ENCODE results near the gene RAB20. TPM values are rescaled to one million over a fixed set of nuclear protein-coding genes. Genes with fewer than 3 reads are reported as not detected.
"Not testable (repeated sequence)": the region's sequence is repeated elsewhere in the genome, so short reads cannot be mapped to it uniquely, and the experiment has no call there.

The RAB20 gene
- 10 to 100 TPM; 22.1 to 82.3 (median 31.2) TPM for polyA plus RNA-seq

DNA sequence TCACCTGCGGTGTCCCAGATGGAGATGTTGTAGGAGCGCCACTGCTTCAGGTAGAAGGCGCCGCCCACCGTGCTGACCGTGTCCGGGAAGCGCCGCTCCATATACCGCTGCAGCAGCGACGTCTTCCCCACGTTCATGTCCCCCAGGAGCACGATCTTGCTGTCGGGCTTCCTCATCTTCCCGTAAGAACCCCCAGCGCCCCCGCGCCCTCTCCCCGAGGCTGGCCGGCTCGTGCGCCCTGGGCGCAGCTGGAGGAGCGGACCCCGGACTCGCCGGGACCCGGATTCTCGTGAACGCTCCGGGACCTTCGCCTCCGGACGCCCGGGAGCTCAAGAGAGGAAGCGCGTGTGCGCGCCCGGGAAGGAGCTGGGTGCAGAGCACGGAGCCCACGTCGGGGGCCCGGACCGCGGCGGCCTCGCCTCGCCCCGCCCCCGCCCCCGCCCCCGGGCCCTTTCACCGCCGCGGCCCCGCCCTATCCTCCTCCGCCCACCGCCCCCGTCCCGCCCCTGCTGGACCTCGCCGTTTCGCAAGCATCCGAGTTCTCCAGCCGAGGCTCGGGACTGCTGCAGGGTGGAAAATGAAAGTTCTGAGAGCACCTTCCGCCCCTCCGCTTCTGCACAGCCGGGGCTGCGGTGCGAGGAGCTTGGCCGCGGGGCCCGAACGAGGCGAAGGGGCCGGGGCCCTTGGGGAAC, at the start of gene RAB20:
TSS of gene RAB20 (minus strand) at position 379 of the 692 bp plus-strand sequence. CDS start at position 176, 203 bp downstream.
- peak within 1 kb of the TSS; percentile 41 for H3K27ac ChIP-seq (ENCODE audit: low read depth, low read length)
- 0 to 1% (median 0%) methylated on average over 60 to 74 of the region's 79 CpGs for WGBS, 3 donors

DNA sequence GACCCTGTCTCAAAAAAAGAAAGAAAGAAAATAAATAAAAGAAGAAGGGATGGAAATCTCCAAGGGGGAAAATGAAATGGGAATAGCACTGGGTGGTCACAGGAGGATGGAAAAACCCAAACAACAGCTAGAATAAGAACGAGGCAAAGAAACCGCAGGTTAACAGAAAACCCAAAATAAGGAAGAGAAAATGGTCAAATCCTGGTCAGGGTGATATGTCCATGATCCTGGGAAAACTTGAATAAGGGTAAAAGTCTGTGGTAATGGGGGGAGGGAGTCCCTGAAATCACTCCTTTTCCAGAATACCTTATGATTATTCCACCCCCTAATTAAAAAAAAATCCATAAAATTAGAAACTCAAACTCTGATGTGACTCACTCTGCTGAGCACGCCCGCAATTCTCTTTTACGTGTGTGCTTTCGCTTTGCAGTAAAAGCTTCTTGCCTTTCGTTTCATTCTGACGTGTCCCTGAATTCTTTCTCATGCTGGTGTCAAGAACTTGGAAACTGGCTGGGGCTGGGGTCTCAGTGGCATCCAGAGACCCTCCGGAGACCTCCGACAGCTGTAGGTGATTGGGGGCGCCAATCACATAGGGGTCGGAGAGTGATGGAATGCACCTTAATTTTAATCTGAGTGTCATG, 49.6 kb upstream of the RAB20 start:
- WGBS, 3 donors = 83 to 87% (median 84%) methylated on average over 12 of the region's 12 CpGs

GRCh38 chr13:110607675-110608224, 46.2 kb upstream of the RAB20 start:
- H3K27ac ChIP-seq (ENCODE audit: low read depth, low read length) = no peak overlapping the region
- WGBS, 3 donors = 53 to 81% (median 70%) methylated on average over 3 of the region's 3 CpGs

More for the DNA sequence above, 49.6 kb upstream of the RAB20 start:
- no peak overlapping the region for H3K27ac ChIP-seq (ENCODE audit: low read depth, low read length)

DNA sequence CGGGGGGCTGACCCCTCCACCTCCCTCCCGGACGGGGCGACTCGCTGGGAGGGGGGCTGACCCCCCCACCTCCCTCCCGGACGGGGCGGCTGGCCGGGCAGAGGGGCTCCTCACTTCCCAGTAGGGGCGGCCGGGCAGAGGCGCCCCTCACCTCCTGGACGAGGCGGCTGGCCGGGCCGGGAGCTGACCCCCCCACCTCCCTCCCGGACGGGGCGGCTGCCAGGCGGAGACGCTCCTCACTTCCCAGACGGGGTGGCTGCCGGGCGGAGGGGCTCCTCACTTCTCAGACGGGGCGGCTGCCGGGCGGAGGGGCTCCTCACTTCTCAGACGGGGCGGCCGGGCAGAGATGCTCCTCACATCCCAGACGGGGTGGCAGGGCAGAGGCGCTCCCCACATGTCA, 44.8 kb upstream of the RAB20 start:
- WGBS, 3 donors = 81 to 96% (median 93%) methylated on average over 6 to 27 of the region's 33 CpGs
- H3K27ac ChIP-seq (ENCODE audit: low read depth, low read length) = not testable (repeated sequence)

DNA sequence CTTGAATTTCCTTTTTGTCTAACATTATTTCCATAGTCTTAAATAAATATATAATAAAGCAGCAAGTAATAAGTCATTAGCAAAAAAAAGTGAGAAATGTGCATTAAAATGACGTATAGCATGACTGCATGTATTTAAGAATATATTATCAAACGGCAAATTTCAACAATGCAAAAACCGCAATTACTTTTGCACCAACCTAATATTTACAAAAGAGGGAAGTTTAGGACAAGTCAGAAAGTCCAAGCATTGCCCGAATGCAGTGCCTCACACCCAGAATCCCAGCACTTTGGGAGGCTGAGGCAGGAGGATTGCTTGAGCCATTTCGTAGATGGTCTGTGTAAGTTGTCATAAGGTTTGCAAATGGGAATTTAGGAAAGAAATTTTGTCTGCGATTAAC, 43.6 kb upstream of the RAB20 start:
- WGBS, 3 donors = 91 to 93% (median 93%) methylated on average over 6 of the region's 6 CpGs
- no peak overlapping the region for H3K27ac ChIP-seq (ENCODE audit: low read depth, low read length)

GRCh38 chr13:110600980-110601379, 39.5 kb upstream of the RAB20 start:
- 86 to 87% (median 86%) methylated on average over 4 of the region's 4 CpGs for WGBS, 3 donors

DNA sequence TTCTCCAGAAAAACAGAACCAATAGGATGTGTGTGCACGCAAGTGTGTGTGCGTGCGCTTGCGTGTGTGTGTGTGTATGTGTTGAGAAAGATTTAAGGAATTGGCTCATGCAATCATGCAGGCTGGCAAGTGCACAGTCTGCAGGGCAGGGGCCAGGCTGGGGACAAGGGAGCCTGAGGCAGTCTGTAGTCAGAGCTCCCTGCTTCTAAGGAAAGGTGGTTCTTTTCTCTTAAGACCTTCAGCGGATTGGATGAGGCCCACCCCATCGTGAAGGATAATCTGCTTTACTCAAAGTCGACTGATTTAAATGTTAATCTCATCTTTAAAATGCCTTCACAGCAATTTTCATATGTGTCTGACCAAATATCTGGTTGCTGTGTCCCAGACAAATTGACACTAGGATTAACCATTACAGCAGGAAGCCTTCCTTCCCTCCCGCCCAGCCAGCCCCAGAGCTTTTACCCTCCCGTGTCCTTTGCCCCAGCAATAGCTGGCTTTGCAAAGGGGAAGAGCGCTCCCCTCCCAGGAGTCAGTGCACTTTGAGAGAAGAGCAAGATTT, 38.8 kb upstream of the RAB20 start:
- WGBS, 3 donors = 78 to 84% (median 83%) methylated on average over 10 of the region's 10 CpGs
- no peak overlapping the region for H3K27ac ChIP-seq (ENCODE audit: low read depth, low read length)

More at GRCh38 chr13:110600980-110601379, 39.5 kb upstream of the RAB20 start:
- H3K27ac ChIP-seq (ENCODE audit: low read depth, low read length) = no peak overlapping the region

GRCh38 chr13:110597041-110597689, 35.6 kb upstream of the RAB20 start:
- 62 to 75% (median 70%) methylated on average over 16 of the region's 16 CpGs for WGBS, 3 donors
- no peak overlapping the region for H3K27ac ChIP-seq (ENCODE audit: low read depth, low read length)

GRCh38 chr13:110593430-110594130, 32.1 kb upstream of the RAB20 start:
- WGBS, 3 donors = 39 to 45% (median 43%) methylated on average over 6 of the region's 6 CpGs
- no peak overlapping the region for H3K27ac ChIP-seq (ENCODE audit: low read depth, low read length)

- H3K27ac ChIP-seq (ENCODE audit: low read depth, low read length) = no peak overlapping the region
- 58 to 75% (median 71%) methylated on average over 2 of the region's 2 CpGs for WGBS, 3 donors
Measured at GRCh38 chr13:110592665-110593064, 31.1 kb upstream of the RAB20 start.

- 52 to 79% (median 78%) methylated on average over 6 of the region's 6 CpGs for WGBS, 3 donors
- H3K27ac ChIP-seq (ENCODE audit: low read depth, low read length) = no peak overlapping the region
Measured at GRCh38 chr13:110590577-110590976, 29.1 kb upstream of the RAB20 start.

DNA sequence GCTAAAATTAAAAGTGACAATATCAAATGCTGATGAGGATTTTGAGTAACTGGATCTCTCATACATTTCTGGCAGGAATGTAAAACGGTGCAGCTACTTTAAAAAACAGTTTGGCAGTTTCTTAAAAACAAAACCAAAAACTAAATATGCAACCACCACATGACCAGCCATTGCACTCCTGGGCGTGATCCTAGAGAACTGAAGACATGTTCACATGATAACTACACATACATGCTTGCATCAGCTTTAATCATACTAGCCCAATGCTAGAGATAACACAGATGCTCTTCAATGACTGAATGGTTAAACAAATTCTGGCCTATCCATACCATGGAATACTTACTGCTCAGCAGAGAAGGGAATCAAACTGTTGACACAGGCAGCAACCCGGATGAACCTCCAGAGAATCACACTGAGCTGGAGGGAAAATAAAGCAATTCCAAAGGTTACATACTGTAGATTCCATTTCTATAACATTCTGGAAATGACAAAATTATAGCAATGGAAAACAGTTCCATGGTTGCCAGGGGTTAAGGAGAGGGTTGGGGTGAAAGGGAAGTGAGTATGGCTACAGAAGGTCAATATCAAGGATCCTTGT, 28.4 kb upstream of the RAB20 start:
- no peak overlapping the region for H3K27ac ChIP-seq (ENCODE audit: low read depth, low read length)
- WGBS, 3 donors = 63 to 72% (median 66%) methylated on average over 3 of the region's 3 CpGs

DNA sequence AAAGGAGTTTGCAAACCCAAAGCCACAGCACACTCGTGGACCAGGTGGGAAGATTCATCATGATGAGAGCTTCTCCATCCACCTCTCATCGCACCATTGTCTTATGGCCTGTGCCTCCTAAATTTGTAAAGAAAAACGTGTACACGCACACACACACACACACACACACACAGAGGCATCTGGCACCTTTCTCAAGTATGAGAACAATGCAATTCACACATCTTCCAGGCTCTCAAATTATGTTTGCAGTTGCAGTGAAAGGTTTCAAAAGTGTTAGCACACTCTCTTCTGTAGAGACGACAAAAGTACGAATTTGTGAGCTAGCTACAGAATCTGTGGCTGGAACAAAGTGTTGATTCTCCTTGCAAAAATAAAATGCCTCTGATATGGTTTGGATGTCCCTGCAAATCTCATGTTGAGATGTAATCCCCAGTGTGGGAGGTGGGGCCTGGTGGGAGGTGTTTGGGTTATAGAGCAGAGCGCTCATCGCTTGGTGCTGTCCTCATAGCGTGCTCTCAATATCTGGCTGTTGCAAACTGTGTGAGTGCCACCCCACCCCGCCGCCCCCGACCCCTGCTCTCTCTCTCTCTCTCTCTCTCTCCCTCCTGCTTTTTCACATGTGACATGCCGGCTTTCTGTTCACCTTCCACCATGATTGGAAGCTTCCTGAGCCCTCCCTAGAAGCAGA, 21.8 kb upstream of the RAB20 start:
- H3K27ac ChIP-seq (ENCODE audit: low read depth, low read length) = no peak overlapping the region
- WGBS, 3 donors = 86 to 90% (median 88%) methylated on average over 13 of the region's 13 CpGs

GRCh38 chr13:110582421-110582954, 21.0 kb upstream of the RAB20 start:
- 86 to 93% (median 91%) methylated on average over 13 of the region's 13 CpGs for WGBS, 3 donors
- no peak overlapping the region for H3K27ac ChIP-seq (ENCODE audit: low read depth, low read length)

DNA sequence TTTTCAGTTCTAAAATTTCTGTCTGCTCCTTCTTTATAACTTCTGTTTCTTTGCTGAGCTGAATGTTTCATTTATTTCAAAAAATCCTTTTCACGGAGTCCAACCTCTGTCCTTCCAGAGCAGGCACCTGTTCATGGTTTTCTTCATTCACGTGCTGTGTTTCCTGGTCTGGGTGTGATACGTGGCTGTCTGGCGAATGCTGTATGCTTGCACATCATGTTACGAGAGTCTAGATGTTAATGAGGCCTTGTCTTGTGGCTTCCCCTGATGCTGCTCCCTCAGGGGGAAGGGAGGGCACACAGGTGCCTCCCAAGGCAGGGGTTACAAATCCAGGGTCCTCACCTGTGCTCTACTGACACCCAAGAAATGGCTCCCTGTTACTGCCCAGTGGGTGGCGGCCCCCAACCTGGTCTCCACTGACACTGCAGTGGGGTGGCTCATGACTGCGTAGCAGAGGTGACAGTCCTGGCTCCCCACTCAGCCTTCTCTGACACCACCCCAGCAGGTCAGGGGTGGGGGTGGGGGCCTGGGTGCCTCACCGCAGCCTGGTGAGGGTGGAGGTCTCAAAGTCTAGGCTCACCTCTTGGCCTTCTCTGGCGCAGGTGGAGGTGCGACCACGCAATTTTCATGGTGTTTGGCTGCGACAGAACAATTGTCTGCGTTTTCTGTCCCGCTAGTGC, 20.1 kb upstream of the RAB20 start:
- H3K27ac ChIP-seq (ENCODE audit: low read depth, low read length) = no peak overlapping the region
- 87 to 90% (median 89%) methylated on average over 14 of the region's 14 CpGs for WGBS, 3 donors

GRCh38 chr13:110580800-110581199, 19.3 kb upstream of the RAB20 start:
- no peak overlapping the region for H3K27ac ChIP-seq (ENCODE audit: low read depth, low read length)
- WGBS, 3 donors = 65 to 80% (median 67%) methylated on average over 2 of the region's 2 CpGs

- 70 to 77% (median 76%) methylated on average over 10 of the region's 10 CpGs for WGBS, 3 donors
Measured at GRCh38 chr13:110578363-110578762, 16.8 kb upstream of the RAB20 start.

More at GRCh38 chr13:110578363-110578762, 16.8 kb upstream of the RAB20 start:
- no peak overlapping the region for H3K27ac ChIP-seq (ENCODE audit: low read depth, low read length)
